Measurements from ENCODE around the gene TJP1.
"Not testable (repeated sequence)": the region's sequence is repeated elsewhere in the genome, so short reads cannot be mapped to it uniquely, and the experiment has no call there.

TJP1 gene

GRCh38 chr15:29678504-29679034 is 143.7 kb downstream of the TJP1 start:
- DNase-seq = no peak

- DNase-seq = peak; percentile 45
Measured at GRCh38 chr15:29677871-29678461, 144.3 kb downstream of the TJP1 start.

GRCh38 chr15:29677455-29677854 is 144.8 kb downstream of the TJP1 start:
- no peak for DNase-seq

GRCh38 chr15:29676961-29677402 is 145.3 kb downstream of the TJP1 start:
- DNase-seq = no peak

GRCh38 chr15:29676374-29676960 is 145.8 kb downstream of the TJP1 start:
- DNase-seq = not testable (repeated sequence)

GRCh38 chr15:29675791-29676301 is 146.4 kb downstream of the TJP1 start:
- no peak for DNase-seq

GRCh38 chr15:29674661-29675533 is 147.4 kb downstream of the TJP1 start:
- DNase-seq = no peak

GRCh38 chr15:29672923-29673809 is 149.1 kb downstream of the TJP1 start:
- DNase-seq = no peak

GRCh38 chr15:29672446-29672845 is 149.8 kb downstream of the TJP1 start:
- no peak for DNase-seq

- not testable (repeated sequence) for DNase-seq
Measured at GRCh38 chr15:29672046-29672445, 150.2 kb downstream of the TJP1 start.

- DNase-seq = no peak
Measured at GRCh38 chr15:29670998-29671981, 151.0 kb downstream of the TJP1 start.

GRCh38 chr15:29670266-29670665 is 152.0 kb downstream of the TJP1 start:
- DNase-seq = no peak

GRCh38 chr15:29669823-29670222 is 152.4 kb downstream of the TJP1 start:
- no peak for DNase-seq

- DNase-seq = peak; percentile 66
Measured at GRCh38 chr15:29668120-29668602, 154.1 kb downstream of the TJP1 start.

- no peak for DNase-seq
Measured at GRCh38 chr15:29666241-29666640, 156.0 kb downstream of the TJP1 start.

GRCh38 chr15:29665444-29666003 is 156.7 kb downstream of the TJP1 start:
- DNase-seq = no peak

- DNase-seq = no peak
Measured at GRCh38 chr15:29664406-29664805, 157.9 kb downstream of the TJP1 start.

- peak; percentile 9 for DNase-seq
Measured at GRCh38 chr15:29657476-29657817, 164.8 kb downstream of the TJP1 start.

- DNase-seq = peak; percentile 52
Measured at GRCh38 chr15:29656636-29657475, 165.4 kb downstream of the TJP1 start.

- no peak for DNase-seq
Measured at GRCh38 chr15:29652595-29652994, 169.7 kb downstream of the TJP1 start.

Measured in SHP77 treated with DMSO at 0.1 percent for 48 hours (cell line).